Measurements from ENCODE around the gene RPL39L. TPM values are rescaled to one million over a fixed set of nuclear protein-coding genes. Genes with fewer than 3 reads are reported as not detected.

Gene RPL39L
- total RNA-seq, 1 experiment from 2014 or later, result 27.2 TPM

- Mint-ChIP-seq H3K4me3 (ENCODE audit: low read depth, unreplicated experiment) (no peak overlapping the region), H3K4me1 (ENCODE audit: low read depth, unreplicated experiment) (no peaks in the 10 kb centered on the region), H3K27ac (ENCODE audit: unreplicated experiment) (no peak overlapping the region), H3K27me3 (ENCODE audit: unreplicated experiment) (no peaks in the 10 kb centered on the region), H3K9me3 (ENCODE audit: low read depth, unreplicated experiment) (peaks cover 6% of the 10 kb centered on the region), H3K36me3 (ENCODE audit: insufficient read depth, unreplicated experiment) (no peaks in the 10 kb centered on the region)
- no peak for TF ChIP-seq CTCF (IDR thresholded peaks at IDR 0.05; ENCODE audit: unreplicated experiment)
- no TSS peak for BruUV-seq (replicated peaks)
- CTCF ChIA-PET, result no interaction called here
- no peak for DNase-seq
- intact Hi-C loops (cut with micrococcal nuclease; ENCODE audit: unreplicated experiment), result loop anchor here (5.0 kb wide), 1 partner anchor 120 kb away; no protein-coding TSS in a partner anchor
Measured at GRCh38 chr3:187072511-187072910, 66.8 kb downstream of the RPL39L start.

- intact Hi-C loops (cut with micrococcal nuclease; ENCODE audit: unreplicated experiment), result loop anchor here (5.0 kb wide), 1 partner anchor 120 kb away; no protein-coding TSS in a partner anchor
- peaks cover 6% of the 10 kb centered on the region for H3K9me3 Mint-ChIP-seq (ENCODE audit: low read depth, unreplicated experiment)
- H3K4me1 Mint-ChIP-seq (ENCODE audit: low read depth, unreplicated experiment), result no peaks in the 10 kb centered on the region
- no peaks in the 10 kb centered on the region for H3K36me3 Mint-ChIP-seq (ENCODE audit: insufficient read depth, unreplicated experiment)
- H3K27me3 Mint-ChIP-seq (ENCODE audit: unreplicated experiment), result no peaks in the 10 kb centered on the region
- no peak overlapping the region for H3K4me3 Mint-ChIP-seq (ENCODE audit: low read depth, unreplicated experiment)
- CTCF ChIA-PET, result no interaction called here
- TF ChIP-seq CTCF (IDR thresholded peaks at IDR 0.05; ENCODE audit: unreplicated experiment), result no peak
- BruUV-seq (replicated peaks), result no TSS peak
- no peak overlapping the region for H3K27ac Mint-ChIP-seq (ENCODE audit: unreplicated experiment)
- no peak for DNase-seq
Measured at GRCh38 chr3:187072102-187072501, 67.2 kb downstream of the RPL39L start.

Other genes with a start within 250 kb of the RPL39L start
- 14.4 and 20.4 TPM in 2 replicates for gene ST6GAL1, start 209.0 kb downstream of the RPL39L start, total RNA-seq (2022)
- not detected in 2 replicates for gene RTP1, start 58.0 kb upstream of the RPL39L start, total RNA-seq (2022)
- 0.17 and 0.59 TPM in 2 replicates for gene MASP1, start 152.2 kb upstream of the RPL39L start, total RNA-seq (2022)
- gene RTP4, start 228.9 kb upstream of the RPL39L start, total RNA-seq (2022), result 12.3 and 21.8 TPM in 2 replicates

All from Calu3 (cell line).